ENCODE data around the gene NDE1. TPM values are rescaled to one million over a fixed set of nuclear protein-coding genes. Genes with fewer than 3 reads are reported as not detected.

Gene NDE1
- total and polyA plus RNA-seq, 2 donors (not counting 1 experiment from before 2014, with no cell fraction given) = 33.5 to 149 TPM

GRCh38 chr16:15617901-15618300 is 32.1 kb upstream of the NDE1 start:
- WGBS (ENCODE audit: insufficient coverage) = 100% methylated on average over 1 of the region's 4 CpGs
- H3K4me3 Mint-ChIP-seq = no peak overlapping the region

DNA sequence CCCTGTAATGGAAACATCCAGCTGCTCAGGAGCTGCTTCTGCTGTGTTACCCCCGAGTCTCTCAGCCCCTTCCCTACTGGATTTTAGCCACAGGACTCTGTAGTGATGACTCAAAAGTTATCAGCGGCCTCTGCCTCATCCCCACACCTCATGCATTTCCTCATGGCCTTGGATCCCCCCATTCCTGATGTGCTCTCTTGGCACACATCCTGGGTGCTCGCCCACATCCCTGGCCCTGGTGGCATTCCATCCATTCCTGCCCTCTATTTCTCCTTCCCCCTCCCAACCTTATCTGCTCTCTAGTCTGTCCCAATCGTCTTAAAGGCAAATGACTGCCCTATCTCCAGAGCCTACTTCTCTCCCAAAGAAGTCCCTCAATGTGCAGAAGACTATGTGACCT is 31.7 kb upstream of the NDE1 start:
- DNase-seq = no peak
- H3K4me3 ChIP-seq (ENCODE audit: control extremely low read depth in 1 of 5, extremely low read depth in 1 of 5, insufficient read depth in 1 of 5, low read depth in 2 of 5, low read length in 4 of 5) = no peak overlapping the region
- no peak overlapping the region for H3K27ac ChIP-seq (ENCODE audit: low read length in 2 of 2)
- intact Hi-C loops (cut with micrococcal nuclease) = no loop called here
- H3K9me3 ChIP-seq (ENCODE audit: control extremely low read depth in 1 of 3, control insufficient read depth in 2 of 3, insufficient read depth in 1 of 3, low read length in 2 of 3) = no peaks in the 10 kb centered on the region
- ChIA-PET POLR2A (no interaction called here), CTCF (interaction anchor here (0.9 kb wide), 1 partner anchor 10 kb away, joined by 4 read pairs; no protein-coding TSS in a partner anchor)
- 92% methylated on average over 4 of the region's 4 CpGs for WGBS (ENCODE audit: insufficient coverage)
- H3K79me2 ChIP-seq (ENCODE audit: control insufficient read depth, insufficient read depth, low read length) = peaks cover 22% of the 10 kb centered on the region
- H3K36me3 ChIP-seq (replicated peaks in 1 of 2; ENCODE audit: control extremely low read depth in 1 of 2, control insufficient read depth in 1 of 2, extremely low read depth in 1 of 2, insufficient read depth in 2 of 2, low read length in 1 of 2) = peaks cover 9 to 86% of the 10 kb centered on the region in 2 experiments
- H3K27ac Mint-ChIP-seq = peak overlapping the region; percentile 42
- H3K4me1 ChIP-seq (ENCODE audit: control insufficient read depth in 2 of 2, insufficient read depth in 2 of 2, low read length in 2 of 2) = no peaks in the 10 kb centered on the region
- H3K4me3 Mint-ChIP-seq = no peak overlapping the region
- H3K4me1 Mint-ChIP-seq = peaks cover 4% of the 10 kb centered on the region
- no peak overlapping the region for H3K4me2 ChIP-seq (replicated peaks; ENCODE audit: low read depth, low read length, poor library complexity, severe bottlenecking)
- H3K27me3 ChIP-seq (replicated peaks in 1 of 4; ENCODE audit: control extremely low read depth in 1 of 4, control insufficient read depth in 3 of 4, insufficient read depth in 4 of 4, low read length in 3 of 4) = no peaks in the 10 kb centered on the region
- no peak for TF ChIP-seq EZH2 (IDR thresholded peaks at IDR 0.05; ENCODE audit: borderline replicate concordance, insufficient read depth, low read depth, low read length, poor library complexity, severe bottlenecking)
- TF ChIP-seq, protein P1, sequence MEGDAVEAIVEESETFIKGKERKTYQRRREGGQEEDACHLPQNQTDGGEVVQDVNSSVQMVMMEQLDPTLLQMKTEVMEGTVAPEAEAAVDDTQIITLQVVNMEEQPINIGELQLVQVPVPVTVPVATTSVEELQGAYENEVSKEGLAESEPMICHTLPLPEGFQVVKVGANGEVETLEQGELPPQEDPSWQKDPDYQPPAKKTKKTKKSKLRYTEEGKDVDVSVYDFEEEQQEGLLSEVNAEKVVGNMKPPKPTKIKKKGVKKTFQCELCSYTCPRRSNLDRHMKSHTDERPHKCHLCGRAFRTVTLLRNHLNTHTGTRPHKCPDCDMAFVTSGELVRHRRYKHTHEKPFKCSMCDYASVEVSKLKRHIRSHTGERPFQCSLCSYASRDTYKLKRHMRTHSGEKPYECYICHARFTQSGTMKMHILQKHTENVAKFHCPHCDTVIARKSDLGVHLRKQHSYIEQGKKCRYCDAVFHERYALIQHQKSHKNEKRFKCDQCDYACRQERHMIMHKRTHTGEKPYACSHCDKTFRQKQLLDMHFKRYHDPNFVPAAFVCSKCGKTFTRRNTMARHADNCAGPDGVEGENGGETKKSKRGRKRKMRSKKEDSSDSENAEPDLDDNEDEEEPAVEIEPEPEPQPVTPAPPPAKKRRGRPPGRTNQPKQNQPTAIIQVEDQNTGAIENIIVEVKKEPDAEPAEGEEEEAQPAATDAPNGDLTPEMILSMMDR (IDR thresholded peaks at IDR 0.05) = no peak
- H2AFZ ChIP-seq (ENCODE audit: insufficient read depth, low read depth, low read length, poor library complexity, severe bottlenecking) = no peak overlapping the region
- ATAC-seq (ENCODE audit: low read depth) = no peak
- H3K9ac ChIP-seq (ENCODE audit: low read length) = no peak overlapping the region
- no peaks in the 10 kb centered on the region for H3K27me3 Mint-ChIP-seq
- H4K20me1 ChIP-seq (ENCODE audit: control insufficient read depth, insufficient read depth, low read length, poor library complexity, severe bottlenecking) = peaks cover 24% of the 10 kb centered on the region
- H3K9me3 Mint-ChIP-seq (ENCODE audit: insufficient read depth) = no peaks in the 10 kb centered on the region

More at GRCh38 chr16:15617901-15618300, 32.1 kb upstream of the NDE1 start:
- no peak overlapping the region for H3K9ac ChIP-seq (ENCODE audit: low read length)
- no peaks in the 10 kb centered on the region for H3K9me3 ChIP-seq (ENCODE audit: control extremely low read depth in 1 of 3, control insufficient read depth in 2 of 3, insufficient read depth in 1 of 3, low read length in 2 of 3)
- peaks cover 20% of the 10 kb centered on the region for H3K79me2 ChIP-seq (ENCODE audit: control insufficient read depth, insufficient read depth, low read length)
- POLR2A ChIA-PET = no interaction called here
- H3K4me1 ChIP-seq (ENCODE audit: control insufficient read depth in 2 of 2, insufficient read depth in 2 of 2, low read length in 2 of 2) = no peaks in the 10 kb centered on the region
- peak overlapping the region; percentile 39 for H3K27ac Mint-ChIP-seq
- TF ChIP-seq EZH2 (IDR thresholded peaks at IDR 0.05; ENCODE audit: borderline replicate concordance, insufficient read depth, low read depth, low read length, poor library complexity, severe bottlenecking) = no peak
- TF ChIP-seq, protein P1 (IDR thresholded peaks at IDR 0.05) = no peak
- H3K27ac ChIP-seq (ENCODE audit: low read length in 2 of 2) = no peak overlapping the region
- ATAC-seq (ENCODE audit: low read depth) (no peak), DNase-seq (no peak)
- H3K4me3 ChIP-seq (ENCODE audit: control extremely low read depth in 1 of 5, extremely low read depth in 1 of 5, insufficient read depth in 1 of 5, low read depth in 2 of 5, low read length in 4 of 5) = no peak overlapping the region
- H2AFZ ChIP-seq (ENCODE audit: insufficient read depth, low read depth, low read length, poor library complexity, severe bottlenecking) = no peak overlapping the region
- H3K27me3 ChIP-seq (replicated peaks in 1 of 4; ENCODE audit: control extremely low read depth in 1 of 4, control insufficient read depth in 3 of 4, insufficient read depth in 4 of 4, low read length in 3 of 4) = no peaks in the 10 kb centered on the region
- H3K9me3 Mint-ChIP-seq (ENCODE audit: insufficient read depth) = no peaks in the 10 kb centered on the region
- peaks cover 9 to 88% of the 10 kb centered on the region in 2 experiments for H3K36me3 ChIP-seq (replicated peaks in 1 of 2; ENCODE audit: control extremely low read depth in 1 of 2, control insufficient read depth in 1 of 2, extremely low read depth in 1 of 2, insufficient read depth in 2 of 2, low read length in 1 of 2)
- peaks cover 24% of the 10 kb centered on the region for H4K20me1 ChIP-seq (ENCODE audit: control insufficient read depth, insufficient read depth, low read length, poor library complexity, severe bottlenecking)
- intact Hi-C loops (cut with micrococcal nuclease) = no loop called here
- no peak overlapping the region for H3K4me2 ChIP-seq (replicated peaks; ENCODE audit: low read depth, low read length, poor library complexity, severe bottlenecking)
- CTCF ChIA-PET = interaction anchor here (0.9 kb wide), 1 partner anchor 9 kb away, joined by 4 read pairs; no protein-coding TSS in a partner anchor
- peaks cover 4% of the 10 kb centered on the region for H3K4me1 Mint-ChIP-seq
- H3K27me3 Mint-ChIP-seq = no peaks in the 10 kb centered on the region
